BE2C (cell line): ENCODE results near the gene FHOD3.

Source experiments
- DNase-seq: peaks from one replicate; pipeline ENCODE4 v3.0.0-alpha.2; 2020
- H3K27me3 ChIP-seq: fragments of 250-450 bp; sonication (Bioruptor Pico); 2 replicates; pipeline ENCODE4 v1.5.1; 2020; ENCODE audit warnings: mild to moderate bottlenecking
- H3K36me3 ChIP-seq: fragments of 250-450 bp; sonication (Bioruptor Pico); 2 replicates; pipeline ENCODE4 v1.5.1; 2020; ENCODE audit warnings: mild to moderate bottlenecking
- H3K4me1 ChIP-seq: fragments of 250-450 bp; sonication (Bioruptor Pico); 2 replicates; pipeline ENCODE4 v1.5.1; 2020
- H3K4me3 ChIP-seq: 2 replicates; pipeline ENCODE4 v1.5.1; 2011; ENCODE audit warnings: low read depth, low read length
- H3K9me3 ChIP-seq: fragments of 250-450 bp; sonication (Bioruptor Pico); 2 replicates; pipeline ENCODE4 v1.5.1; 2020
- TF ChIP-seq, protein P1 (sequence below): IDR thresholded peaks from 2 replicates; pipeline ENCODE4 v1.5.1; 2012; ENCODE audit warnings: mild to moderate bottlenecking, low read depth, low read length

Gene FHOD3

GRCh38 chr18:36828157-36828629 lies 530.7 kb downstream of the FHOD3 start:
- Histone ChIP-seq H3K9me3 (no peaks in the 10 kb centered on the region), H3K27me3 (no peaks in the 10 kb centered on the region), H3K4me3 (peak overlapping the region; percentile 76), H3K36me3 (no peaks in the 10 kb centered on the region), H3K4me1 (no peaks in the 10 kb centered on the region; the same call in 1 of the 2 replicates)
- TF ChIP-seq, protein P1, sequence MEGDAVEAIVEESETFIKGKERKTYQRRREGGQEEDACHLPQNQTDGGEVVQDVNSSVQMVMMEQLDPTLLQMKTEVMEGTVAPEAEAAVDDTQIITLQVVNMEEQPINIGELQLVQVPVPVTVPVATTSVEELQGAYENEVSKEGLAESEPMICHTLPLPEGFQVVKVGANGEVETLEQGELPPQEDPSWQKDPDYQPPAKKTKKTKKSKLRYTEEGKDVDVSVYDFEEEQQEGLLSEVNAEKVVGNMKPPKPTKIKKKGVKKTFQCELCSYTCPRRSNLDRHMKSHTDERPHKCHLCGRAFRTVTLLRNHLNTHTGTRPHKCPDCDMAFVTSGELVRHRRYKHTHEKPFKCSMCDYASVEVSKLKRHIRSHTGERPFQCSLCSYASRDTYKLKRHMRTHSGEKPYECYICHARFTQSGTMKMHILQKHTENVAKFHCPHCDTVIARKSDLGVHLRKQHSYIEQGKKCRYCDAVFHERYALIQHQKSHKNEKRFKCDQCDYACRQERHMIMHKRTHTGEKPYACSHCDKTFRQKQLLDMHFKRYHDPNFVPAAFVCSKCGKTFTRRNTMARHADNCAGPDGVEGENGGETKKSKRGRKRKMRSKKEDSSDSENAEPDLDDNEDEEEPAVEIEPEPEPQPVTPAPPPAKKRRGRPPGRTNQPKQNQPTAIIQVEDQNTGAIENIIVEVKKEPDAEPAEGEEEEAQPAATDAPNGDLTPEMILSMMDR: no peak
- DNase-seq: no peak

- Histone ChIP-seq H3K4me1 (no peaks in the 10 kb centered on the region; the same call in 1 of the 2 replicates), H3K9me3 (no peaks in the 10 kb centered on the region), H3K27me3 (no peaks in the 10 kb centered on the region), H3K4me3 (peak within 1 kb of the TSS; percentile 76), H3K36me3 (no peaks in the 10 kb centered on the region)
- TF ChIP-seq, protein P1: peak; percentile 30; the same call in 1 of the 2 replicates
- DNase-seq: peak; percentile 83
These were observed 531.3 kb downstream of the FHOD3 start, which contains the start of the genes KIAA1328 and TPGS2 for GRCh38 chr18:36828630-36829361. Gene KIAA1328 (plus strand): TSS chr18:36829127. CDS start chr18:36829139, 12 bp downstream. Gene TPGS2 (minus strand): TSS chr18:36829002. CDS start chr18:36828767, 235 bp downstream.
